Activated gamma-delta T cell (primary cell): ENCODE data around the gene KCNMA1.

Source experiments
- DNase-seq: peaks from one replicate; lab custom pipeline; 2025; lab: John Stamatoyannopoulos, UW

The KCNMA1 gene

DNA sequence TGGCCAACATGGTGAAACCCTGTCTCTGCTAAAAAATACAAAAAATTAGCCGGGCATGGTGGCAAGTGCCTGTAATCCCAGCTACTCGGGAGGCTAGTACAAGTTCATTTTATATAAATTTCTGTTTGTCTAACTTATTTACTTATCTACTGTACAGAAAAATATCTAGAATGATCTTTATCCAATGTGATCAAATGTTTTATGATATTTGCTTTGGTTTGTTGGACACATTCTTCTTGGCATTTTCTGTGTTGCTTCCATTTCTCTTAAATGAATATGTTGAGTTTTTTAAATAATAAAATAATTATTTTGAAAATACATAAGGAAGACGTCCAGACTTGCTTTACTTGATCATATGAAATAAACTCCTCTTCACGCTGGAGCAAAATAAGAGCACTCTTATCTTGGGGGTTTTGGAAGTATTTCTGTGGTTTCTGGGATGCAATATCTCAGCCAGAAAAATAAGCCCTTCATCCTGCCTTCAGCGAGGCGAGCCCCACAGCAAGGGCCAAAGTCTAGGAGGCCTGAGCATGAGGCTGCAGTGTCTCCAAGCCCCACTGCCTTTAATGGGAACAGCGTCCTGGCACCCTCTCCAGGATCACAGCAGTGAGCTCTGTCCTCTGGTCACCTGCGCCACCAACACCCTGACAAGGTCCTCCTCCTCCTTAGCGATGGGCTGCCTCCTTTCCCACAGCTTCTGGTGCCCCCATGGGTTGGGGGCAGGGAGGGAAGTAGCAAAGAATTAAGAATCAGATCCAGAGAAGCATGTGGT, 480.2 kb downstream of the KCNMA1 start:
- DNase-seq, result no peak

DNA sequence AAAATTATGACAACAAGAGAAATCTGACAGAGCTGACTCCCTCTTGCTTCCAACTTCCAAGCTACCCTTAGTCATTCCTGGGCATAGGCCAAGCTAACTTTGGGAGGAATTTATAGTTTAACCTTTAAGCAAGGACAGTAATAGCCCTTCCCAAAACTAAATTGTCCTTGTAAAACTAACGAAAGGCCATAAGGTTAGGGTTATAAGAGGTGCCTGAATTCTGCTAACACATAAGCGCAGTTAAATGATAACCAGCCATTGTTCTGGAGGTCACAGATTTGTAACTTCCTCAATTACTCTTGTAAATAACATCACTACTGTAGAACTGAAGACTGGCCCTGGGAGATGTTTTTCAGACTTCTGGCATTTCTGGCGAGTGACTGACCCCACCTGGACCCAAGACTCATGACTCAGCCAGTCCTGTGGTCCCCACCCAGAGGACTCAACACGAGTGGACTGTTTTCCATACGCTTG, 481.2 kb downstream of the KCNMA1 start:
- no peak for DNase-seq

DNA sequence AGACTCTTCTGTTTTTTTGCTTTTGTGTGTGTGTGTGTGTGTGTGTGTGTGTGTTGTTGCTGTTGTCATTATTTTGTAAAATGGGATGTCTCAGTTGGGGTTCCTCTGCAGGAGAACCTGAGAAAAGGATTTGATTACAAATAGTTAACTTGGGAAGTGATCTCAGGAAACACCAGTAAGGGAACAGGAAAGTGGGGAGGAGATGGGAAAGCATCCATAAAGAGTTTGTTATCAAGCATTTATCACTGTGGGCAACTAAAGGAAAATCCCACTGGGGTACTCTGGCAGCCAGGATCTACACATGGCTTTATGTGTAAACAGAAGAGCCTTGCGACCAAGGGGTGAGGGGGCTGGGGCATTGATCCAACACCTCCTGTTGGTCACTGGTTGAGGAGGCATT, 485.4 kb downstream of the KCNMA1 start:
- no peak for DNase-seq

DNA sequence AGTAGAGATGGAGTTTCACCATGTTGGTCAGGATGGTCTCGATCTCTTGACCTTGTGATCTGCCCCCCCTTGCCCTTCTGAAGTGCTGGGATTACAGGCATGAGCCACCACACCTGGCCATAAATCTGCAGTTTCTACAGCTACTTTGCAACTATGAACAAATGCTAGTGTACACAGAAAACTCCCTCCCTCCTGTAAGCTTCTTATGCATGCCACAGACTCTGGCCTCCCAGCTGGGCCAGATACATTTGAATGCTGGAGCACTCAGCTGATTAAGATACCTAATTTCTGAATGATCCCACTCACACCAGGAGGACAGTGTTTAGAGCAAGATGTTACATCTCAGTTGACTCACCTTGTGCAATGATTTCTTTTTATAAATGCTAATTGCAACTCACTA, 486.2 kb downstream of the KCNMA1 start:
- DNase-seq, result no peak

DNA sequence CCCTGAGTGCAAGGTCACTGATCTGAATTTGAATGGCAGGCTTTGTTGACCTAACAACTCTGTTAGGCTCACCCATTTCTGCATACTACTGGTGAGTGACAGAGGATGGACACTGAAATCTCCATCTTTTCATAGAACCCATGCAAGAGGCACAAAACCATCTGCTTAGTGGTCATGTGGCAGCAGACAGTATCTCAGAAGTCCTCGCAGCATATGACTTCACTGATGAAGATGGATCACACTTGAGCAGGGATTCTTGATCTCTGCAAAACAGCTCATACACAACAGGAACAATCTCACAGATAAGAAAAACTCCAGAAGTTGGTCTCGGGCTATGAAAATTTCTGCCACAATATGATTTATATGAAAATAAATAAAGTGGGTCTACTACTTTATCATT, 487.9 kb downstream of the KCNMA1 start:
- DNase-seq, result no peak

DNA sequence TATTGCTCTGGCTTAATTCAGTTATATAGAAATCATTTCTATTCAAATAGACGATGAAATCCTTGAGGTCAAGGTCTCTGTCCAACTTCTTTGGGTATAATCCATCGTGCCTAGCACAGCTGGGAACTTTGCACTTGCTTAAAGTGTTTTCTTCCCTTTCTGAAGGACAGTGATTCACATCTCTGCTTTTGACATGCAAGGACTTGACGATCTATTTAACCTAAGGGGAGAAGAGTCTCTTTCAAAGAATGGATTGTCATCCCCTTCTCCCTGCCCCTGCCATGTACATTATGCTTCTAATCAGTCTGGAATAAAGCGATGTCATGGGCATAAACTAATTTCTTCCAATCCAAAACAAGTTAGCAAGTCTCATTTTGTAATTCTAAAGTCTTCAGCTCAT, 488.6 kb downstream of the KCNMA1 start:
- DNase-seq, result no peak

DNA sequence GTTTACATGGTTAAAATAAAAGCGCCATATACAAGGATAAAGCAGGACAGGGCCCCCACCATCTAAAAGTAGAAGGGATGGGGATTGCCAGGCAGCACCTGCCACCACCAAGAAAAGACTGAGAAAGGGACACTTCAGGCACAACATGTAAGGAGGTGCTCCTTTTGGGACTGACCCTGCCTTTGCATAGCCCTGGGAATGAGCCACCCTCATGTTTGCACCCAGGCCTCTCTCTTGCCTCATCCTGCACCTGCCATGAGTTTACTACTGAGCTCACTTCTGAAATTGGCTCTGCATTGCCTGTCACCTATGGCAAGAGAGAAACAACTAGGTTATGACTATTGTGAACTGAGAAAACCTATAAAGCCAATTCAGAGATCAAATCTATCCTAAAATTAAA, 489.7 kb downstream of the KCNMA1 start:
- no peak for DNase-seq

DNA sequence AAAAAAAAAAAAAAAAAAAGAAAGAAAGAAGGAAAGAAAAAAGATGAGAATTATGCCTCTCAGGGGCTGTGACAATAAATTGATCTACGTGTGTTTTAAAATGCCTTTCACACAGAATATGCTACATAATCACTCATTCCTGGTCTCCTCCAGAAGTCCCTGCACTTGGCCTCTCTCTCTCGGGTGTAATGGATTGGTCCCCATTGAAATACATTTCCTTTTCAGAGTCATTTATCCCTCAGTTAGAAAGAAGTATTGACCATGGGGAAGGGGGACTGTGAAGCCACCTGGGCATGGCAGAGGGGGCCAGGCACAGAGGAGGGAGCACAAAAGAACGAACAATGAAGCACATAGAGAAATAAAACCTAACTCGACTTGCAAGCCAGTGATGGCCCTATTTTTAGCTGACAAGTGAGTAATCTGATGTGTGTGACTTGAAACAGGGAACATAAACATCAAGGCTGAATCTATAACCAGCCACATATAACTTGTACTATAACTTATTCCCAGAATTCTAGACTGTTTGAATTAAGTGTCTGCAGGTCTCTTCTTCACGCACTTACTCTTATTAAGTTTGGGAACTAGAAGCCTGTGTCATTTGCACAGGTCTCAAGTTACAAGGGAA, 490.8 kb downstream of the KCNMA1 start:
- no peak for DNase-seq

DNA sequence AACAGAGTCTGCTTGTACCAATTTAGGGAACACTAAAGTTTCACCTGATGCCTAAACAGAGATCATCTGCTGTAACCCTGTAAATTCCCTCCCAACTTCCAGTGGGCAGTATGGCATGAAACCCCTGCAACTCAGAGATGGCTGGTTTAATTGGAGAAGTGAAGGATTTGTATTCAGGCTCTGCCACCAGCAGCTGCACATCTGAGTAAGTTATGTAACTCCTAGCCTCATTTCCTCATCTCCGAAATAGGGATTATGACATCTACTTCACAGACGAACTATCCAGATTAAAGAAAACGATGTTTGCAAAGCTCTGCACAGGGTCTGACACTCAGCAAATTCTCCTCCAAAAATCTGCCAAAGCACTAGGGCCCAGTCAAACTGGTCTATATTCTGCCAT, 493.0 kb downstream of the KCNMA1 start:
- no peak for DNase-seq

DNA sequence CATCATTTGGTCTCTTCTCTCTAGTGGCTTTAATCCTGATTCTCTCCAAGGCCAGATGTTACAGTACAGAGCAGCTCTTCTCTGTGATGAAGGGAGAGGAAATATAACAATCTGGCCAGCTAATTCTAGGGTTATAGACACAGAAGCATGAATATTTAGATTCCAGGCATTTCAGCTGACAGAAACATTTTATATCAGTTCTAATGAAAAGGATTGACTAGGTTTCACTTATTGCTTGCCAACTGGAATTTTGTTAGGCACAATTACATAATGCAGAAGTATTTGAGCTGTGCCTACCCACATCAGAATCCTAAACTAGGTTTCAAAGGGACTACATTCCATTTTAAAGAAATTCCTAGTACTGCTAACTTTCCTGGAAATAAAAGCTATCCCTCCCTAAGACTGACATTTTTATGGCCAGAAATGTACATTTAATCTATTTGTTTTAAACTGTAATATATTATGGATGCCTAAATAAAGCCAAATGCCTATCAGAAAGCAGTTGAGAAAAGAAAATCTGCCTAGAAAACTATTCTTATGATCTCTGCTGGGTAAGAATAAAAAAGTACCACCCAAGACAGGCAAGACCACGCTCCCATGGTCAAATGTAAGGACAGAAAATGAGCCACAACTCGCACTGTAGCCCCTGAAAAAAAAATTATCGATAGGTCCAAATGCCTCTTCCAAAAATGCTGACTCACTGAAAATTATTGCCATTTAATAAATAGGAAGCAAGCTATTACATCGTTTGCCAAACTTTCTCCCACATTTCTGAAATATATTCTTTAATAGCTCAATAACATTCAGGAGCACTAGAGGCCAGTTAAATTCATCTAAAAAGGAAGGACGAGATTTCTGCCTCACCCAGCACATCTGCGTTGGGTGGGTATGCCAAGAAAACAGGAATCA, 498.1 kb downstream of the KCNMA1 start:
- no peak for DNase-seq

DNA sequence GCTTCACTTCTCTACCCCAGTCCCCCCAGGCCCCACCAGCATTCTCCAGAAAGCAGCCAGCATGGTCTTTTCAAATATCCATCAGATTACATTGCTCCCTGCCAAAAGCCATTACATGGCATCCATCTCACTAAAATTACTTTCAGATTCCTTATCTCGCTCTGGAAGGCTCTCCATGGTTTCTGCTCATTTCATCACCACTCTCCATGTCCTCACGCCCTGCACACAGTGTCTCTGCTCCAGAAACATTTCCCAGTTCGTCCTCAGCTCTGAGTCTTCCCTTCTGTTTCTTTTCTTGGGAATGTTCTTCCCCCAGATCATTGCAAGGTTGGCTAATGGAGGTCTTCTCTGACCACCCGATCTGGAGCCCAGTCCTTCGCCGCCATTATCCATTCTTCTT, 499.1 kb downstream of the KCNMA1 start:
- no peak for DNase-seq

DNA sequence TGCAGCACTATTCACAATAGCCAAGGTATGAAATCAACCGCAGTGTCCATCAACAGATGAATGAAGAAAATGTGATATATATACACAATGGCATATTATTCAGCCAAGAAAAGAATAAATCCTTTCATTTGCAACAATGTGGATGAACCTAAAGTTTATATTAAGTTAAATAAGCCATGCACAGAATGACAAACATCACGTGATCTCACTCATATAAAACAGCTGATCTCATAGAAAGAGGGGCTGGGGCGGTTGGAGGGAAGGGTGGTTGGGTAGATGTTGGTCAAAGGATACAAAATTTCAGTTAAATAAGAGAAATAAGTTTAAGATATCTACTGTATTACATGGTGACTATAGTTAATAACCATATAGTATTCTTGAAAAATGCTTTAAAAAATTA, 502.1 kb downstream of the KCNMA1 start:
- DNase-seq, result no peak

DNA sequence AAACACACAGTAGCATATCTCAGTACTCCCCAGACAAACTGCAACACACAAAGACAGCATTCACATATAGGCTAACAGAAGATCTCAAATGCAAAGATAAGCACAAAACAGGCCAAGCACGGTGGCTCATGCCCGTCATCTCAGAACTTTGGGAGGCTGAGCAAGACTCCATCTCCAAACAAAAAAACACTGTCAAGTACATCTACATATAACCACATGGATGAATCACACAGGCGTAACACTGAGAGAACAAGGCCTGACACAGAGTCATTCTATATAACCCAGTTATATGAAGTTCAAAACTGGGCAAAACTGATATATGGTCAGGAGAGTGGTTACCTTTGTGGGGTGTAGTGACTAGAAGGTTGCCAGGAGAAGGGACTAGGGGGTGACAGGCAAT, 506.4 kb downstream of the KCNMA1 start:
- DNase-seq, result no peak

DNA sequence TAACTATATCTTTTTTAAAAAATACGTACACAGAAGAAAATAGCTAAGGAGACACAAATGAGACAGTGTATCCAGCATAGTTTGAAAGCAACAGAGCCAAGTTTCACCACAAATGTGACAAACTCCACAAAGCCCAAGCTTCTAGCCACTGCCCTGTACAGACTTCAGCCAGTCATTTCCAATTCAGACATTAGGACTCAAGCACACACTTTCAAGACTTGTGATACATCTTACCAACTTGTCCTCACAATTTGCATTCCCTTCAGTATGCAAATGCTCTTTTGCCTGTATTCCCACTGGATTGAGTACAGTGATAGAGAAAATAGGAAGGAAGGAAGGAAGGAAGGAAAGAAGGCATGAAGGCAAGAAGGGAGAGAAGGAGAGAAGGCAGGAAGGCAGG, 510.4 kb downstream of the KCNMA1 start:
- no peak for DNase-seq

DNA sequence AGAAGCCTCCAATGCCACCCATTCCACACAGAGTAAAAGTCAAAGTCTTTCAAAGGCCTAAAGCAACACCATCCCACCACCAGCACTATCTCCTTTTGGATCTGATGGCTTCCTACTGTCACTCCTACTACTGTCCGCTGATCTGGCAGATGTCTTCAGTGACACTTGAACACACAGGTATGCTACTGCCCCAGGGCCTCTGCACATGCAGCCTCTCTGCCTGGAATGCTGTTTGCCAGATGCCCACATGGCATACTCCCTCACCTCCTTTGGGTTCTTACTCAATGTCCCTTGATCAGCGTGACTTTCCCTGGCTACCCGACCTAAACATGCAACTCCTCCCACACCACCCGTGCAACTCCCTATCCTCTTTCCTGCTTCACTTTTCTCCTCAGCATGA, 512.4 kb downstream of the KCNMA1 start:
- no peak for DNase-seq

DNA sequence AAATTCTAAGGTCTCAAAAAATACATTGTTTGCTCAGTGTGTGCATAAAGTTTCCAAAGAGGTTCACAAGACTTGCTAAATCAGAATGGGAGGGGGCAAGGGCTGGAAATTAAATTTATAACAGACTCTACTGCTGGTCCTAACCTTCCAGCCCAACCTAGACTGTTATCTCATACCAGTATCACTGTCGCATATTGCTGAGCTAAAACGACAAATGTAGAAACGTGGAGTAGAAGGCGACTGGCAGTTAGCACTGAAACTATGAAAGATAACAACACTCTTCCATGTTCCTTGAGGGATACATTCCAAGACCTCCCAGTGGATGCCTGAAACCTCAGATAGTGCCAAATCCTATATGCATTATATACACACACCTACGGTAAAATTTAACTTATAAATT, 514.3 kb downstream of the KCNMA1 start:
- DNase-seq, result no peak

DNA sequence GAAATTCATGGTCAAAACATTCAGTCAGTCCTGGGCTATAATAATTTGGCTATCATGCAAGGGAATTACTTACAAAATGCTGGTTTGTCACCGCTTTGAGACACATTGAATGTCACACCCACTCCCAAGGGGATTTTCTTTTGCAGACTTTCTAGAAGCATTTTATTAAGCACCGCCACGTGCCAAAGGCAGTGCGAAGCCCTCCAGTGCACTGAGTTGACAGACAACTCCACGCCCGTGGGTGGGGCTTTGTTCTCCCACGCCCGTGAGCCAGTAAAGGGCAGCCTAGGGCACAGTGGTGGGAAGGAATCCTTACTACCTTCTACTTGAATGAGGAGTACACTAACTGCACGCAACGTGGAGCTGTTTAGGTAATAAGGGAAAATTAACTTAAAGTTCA, 515.8 kb downstream of the KCNMA1 start:
- DNase-seq, result no peak

DNA sequence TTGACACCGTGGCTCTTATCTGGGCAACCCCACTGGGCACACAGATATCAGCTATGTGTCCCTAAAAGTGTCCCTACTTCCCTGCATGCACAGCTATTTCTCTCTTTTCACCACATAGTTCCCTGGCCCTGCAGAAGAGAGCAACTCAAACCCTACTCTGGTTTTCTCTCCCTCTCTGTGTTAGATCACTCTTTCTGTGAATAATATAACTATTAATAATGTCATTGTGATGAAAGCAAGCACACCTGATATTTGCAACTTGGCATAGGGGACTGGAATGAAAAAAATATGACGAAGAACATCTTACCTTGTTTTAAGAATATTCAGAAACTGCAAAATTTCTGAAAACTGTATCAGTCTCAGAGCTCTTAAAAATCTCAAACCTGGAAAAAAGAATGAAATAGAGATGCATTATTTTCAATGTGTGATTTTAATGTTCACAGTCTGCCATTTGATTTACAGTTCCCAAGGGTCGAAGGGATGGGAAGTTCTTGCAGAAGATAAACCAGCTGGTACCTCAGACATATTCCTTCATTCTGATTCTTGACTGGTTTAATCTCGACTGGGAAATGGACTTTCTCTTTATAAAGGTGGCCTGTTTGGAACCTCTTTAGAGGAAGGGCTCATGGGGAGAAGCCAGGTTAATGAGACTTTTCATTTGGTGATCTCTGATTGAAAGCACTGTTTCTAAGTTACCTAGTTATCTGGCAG, 516.8 kb downstream of the KCNMA1 start:
- DNase-seq, result no peak

DNA sequence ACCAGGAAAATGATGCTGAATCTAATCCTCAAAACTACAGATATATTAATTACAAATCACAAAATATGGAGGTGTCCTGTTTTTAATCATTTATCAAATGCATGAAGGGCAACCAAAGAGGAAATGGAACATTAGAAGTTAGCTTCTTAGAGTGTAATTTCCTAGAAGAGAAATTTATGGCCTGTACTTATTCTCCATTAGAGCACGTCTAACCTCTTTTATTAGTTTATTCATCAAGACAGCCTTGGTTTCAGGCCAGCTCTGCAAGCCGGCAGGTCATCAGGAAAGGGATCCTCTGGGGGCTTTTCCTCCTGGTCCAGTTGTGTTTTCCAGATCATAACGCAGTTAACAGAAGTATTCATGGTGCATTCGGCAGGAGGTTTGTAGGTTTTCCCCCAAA, 517.6 kb downstream of the KCNMA1 start:
- no peak for DNase-seq

DNA sequence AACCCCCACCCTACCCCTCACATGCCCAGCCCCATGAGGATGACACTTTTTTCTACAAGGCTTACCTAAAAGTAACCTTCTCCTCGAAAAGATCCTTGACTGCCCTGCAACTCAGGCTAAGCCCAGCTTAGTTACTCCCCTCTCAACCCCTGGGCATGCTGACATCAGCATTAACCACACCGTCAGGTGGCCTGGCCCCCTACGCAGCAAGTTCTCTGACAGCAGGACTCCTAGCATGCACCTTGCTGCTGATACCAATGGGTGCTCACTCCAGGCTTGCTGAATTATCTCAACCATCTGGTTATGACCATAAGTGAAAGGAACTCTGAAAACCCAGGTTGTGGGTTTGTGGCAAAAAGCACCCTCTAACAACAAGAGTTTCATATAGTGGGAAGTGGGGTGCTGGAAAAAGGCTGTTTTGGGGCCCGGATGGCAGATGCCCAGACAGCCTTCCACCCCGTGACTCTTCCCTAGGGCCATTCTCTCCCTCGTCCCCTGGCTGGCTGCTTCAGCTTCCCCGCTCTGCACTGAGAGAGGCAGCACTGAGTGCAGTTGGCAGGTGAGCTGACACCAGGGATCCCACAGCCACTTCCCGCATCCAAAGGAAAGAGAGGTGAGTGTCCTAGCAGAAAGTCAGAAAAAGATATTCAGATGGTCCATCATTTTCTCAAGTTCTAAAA, 518.9 kb downstream of the KCNMA1 start:
- DNase-seq, result no peak

DNA sequence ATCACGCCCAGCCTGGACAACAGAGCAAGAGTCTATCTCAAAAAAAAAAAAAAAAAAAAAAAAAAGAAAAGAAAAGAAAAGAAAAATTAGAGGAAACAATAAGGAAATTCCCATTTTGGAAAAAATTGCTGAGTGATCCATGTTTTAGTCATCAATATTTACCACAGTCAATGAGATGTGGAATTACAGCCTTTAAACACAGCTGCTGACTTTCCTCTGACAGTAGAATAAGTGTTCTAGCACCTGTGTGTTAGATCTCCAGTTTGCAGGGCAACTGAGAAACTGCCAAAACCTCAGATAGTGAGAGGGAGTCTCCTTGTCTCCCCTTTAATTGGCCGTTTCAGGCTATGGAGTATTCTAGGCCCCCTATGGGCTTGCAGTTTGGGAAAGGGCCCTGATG, 520.1 kb downstream of the KCNMA1 start:
- DNase-seq, result no peak

DNA sequence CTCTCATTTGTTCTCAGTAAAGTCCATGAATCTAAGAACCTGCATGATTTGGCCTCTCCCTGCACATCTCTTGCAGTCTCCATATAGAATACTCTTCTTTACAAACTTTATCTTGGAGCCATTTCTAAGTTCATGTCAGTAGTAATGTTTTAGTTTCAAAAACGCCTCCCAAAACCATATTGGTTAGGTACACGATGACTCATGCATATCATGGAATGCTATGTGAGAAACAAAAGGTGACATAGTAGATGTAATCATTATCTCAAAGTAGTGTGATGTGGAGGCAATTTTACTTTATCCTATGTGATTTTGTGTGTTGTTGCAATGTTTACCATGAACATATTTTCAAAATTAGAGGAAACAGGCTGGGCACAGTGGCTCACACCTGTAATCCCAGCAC, 520.7 kb downstream of the KCNMA1 start:
- no peak for DNase-seq
